ENCODE measurements around the gene NDUFC2.

DNA sequence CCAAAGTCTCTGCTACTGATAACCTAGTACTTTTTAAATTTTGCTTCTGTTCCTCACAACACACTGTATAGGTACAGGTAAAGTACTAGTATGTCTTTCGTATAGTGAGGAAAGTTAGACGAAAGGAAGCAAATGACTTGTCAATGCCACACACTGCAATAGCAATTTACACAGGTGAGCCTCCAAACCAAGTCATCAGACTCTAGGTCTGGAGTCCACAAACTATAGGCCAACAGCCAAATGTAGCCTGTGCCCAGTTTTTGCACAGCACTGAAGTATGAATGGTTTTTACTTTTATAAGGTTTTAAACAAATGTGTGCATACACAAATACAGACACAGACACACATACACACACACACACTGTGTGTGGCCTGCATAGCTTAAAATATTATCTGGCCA, 31.6 kb upstream of the NDUFC2 start:
- TF ChIP-seq ZNF337 (CRISPR knock-in tag; IDR thresholded peaks at IDR 0.05; ENCODE audit: borderline replicate concordance, low read depth) (no peak), ZNF335 (CRISPR knock-in tag; IDR thresholded peaks at IDR 0.05) (no peak), ATF7-NPFF (CRISPR knock-in tag; IDR thresholded peaks at IDR 0.05; ENCODE audit: low read depth) (no peak)
- TF ChIP-seq, protein P1, sequence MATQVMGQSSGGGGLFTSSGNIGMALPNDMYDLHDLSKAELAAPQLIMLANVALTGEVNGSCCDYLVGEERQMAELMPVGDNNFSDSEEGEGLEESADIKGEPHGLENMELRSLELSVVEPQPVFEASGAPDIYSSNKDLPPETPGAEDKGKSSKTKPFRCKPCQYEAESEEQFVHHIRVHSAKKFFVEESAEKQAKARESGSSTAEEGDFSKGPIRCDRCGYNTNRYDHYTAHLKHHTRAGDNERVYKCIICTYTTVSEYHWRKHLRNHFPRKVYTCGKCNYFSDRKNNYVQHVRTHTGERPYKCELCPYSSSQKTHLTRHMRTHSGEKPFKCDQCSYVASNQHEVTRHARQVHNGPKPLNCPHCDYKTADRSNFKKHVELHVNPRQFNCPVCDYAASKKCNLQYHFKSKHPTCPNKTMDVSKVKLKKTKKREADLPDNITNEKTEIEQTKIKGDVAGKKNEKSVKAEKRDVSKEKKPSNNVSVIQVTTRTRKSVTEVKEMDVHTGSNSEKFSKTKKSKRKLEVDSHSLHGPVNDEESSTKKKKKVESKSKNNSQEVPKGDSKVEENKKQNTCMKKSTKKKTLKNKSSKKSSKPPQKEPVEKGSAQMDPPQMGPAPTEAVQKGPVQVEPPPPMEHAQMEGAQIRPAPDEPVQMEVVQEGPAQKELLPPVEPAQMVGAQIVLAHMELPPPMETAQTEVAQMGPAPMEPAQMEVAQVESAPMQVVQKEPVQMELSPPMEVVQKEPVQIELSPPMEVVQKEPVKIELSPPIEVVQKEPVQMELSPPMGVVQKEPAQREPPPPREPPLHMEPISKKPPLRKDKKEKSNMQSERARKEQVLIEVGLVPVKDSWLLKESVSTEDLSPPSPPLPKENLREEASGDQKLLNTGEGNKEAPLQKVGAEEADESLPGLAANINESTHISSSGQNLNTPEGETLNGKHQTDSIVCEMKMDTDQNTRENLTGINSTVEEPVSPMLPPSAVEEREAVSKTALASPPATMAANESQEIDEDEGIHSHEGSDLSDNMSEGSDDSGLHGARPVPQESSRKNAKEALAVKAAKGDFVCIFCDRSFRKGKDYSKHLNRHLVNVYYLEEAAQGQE (IDR thresholded peaks at IDR 0.05; ENCODE audit: borderline replicate concordance in 1 of 2, low read depth in 1 of 2, low read length in 2 of 2) = no peak
- TF ChIP-seq, protein P2, sequence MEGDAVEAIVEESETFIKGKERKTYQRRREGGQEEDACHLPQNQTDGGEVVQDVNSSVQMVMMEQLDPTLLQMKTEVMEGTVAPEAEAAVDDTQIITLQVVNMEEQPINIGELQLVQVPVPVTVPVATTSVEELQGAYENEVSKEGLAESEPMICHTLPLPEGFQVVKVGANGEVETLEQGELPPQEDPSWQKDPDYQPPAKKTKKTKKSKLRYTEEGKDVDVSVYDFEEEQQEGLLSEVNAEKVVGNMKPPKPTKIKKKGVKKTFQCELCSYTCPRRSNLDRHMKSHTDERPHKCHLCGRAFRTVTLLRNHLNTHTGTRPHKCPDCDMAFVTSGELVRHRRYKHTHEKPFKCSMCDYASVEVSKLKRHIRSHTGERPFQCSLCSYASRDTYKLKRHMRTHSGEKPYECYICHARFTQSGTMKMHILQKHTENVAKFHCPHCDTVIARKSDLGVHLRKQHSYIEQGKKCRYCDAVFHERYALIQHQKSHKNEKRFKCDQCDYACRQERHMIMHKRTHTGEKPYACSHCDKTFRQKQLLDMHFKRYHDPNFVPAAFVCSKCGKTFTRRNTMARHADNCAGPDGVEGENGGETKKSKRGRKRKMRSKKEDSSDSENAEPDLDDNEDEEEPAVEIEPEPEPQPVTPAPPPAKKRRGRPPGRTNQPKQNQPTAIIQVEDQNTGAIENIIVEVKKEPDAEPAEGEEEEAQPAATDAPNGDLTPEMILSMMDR (CRISPR knock-in tag; IDR thresholded peaks at IDR 0.05) = no peak
